Large intestine (tissue), 3 donors: ENCODE measurements around the gene CCNE1. TPM values are rescaled to one million over a fixed set of nuclear protein-coding genes. Genes with fewer than 3 reads are reported as not detected.

Experiments
- DNase-seq, 2 donors: peaks; one replicate each; pipeline versions ENCODE4 v3.0.0 to v3.0.0-alpha.2; 2013
- H3K27ac ChIP-seq: one replicate; pipeline ENCODE4 v1.5.1; 2013; ENCODE audit warnings: low read length
- H3K27me3 ChIP-seq: 2 replicates; pipeline ENCODE4 v1.6.1; 2013; ENCODE audit warnings: low read length; ENCODE audit not compliant: control insufficient read depth, insufficient read depth
- H3K36me3 ChIP-seq: 2 replicates; pipeline ENCODE4 v1.6.1; 2013; ENCODE audit warnings: low read length; ENCODE audit not compliant: control insufficient read depth, insufficient read depth
- H3K4me1 ChIP-seq: one replicate; pipeline ENCODE4 v1.6.1; 2013; ENCODE audit warnings: low read length; ENCODE audit not compliant: control insufficient read depth, insufficient read depth
- H3K4me3 ChIP-seq: one replicate; pipeline ENCODE4 v1.5.1; 2013; ENCODE audit warnings: low read length
- H3K9me3 ChIP-seq: one replicate; pipeline ENCODE4 v1.6.1; 2013; ENCODE audit warnings: mild to moderate bottlenecking, low read depth, low read length, moderate library complexity; ENCODE audit not compliant: control insufficient read depth
- WGBS: methylation state at CpG from one replicate; pipeline ENCODE4 v1.1.5; 2013; ENCODE audit warnings: low lambda C conversion rate; ENCODE audit not compliant: insufficient coverage; 5-methylcytosine and 5-hydroxymethylcytosine counted together
- polyA plus RNA-seq: library from polyadenylated mRNA; unstranded; fragments of 120-200 nt; gene quantifications from one replicate; pipeline ENCODE4 v1.2.1, GENCODE V29; 2013

CCNE1 gene
- polyA plus RNA-seq, 1 donor = 6.4 TPM

- H3K27me3 ChIP-seq = no peaks in the 10 kb centered on the region
- peak overlapping the region; percentile 53 for H3K27ac ChIP-seq
- H3K36me3 ChIP-seq = no peaks in the 10 kb centered on the region
- peaks cover 5% of the 10 kb centered on the region for H3K9me3 ChIP-seq
- H3K4me1 ChIP-seq = peaks cover 34% of the 10 kb centered on the region
- peak overlapping the region; percentile 50 for H3K4me3 ChIP-seq
- DNase-seq = peak; percentile 62 to 83
- no CpG with 5 or more reads among the region's 48 CpGs for WGBS
Measured at GRCh38 chr19:29843180-29844051, 31.6 kb downstream of the CCNE1 start.

DNA sequence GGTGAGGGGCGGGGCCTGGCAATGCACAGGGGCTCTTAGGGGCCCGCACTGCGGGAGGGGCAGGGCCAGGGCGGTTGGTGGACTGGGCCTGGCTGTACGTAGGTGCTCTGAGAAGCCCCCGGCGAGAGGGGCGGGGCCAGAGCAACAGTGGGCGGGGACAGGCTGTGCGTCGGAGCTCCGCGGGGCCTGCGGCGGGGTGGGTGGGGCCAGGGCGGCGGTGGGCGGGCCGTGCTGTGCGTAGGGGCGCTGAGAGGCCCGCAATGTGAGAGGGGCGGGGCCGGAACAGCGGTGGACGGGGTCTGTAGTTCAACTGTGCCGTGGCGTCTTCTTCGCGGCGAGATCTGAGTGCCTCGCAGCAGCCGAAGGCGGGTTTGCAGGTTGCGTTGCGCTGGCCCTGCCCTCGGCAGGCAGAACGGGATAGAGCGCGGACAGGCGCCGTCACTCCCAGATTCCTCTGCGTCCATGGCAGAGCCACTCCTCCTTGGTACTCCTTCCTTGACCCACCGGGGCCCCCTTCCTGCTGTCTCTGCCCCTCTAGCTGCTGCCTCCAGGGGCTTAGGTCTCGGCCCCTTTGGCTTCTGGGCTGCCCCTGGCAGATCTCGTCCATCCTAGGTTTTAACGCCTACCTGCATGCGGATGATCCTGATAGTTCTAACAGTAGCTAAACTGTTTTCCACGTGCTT, 33.2 kb downstream of the CCNE1 start:
- Histone ChIP-seq H3K27me3 (no peaks in the 10 kb centered on the region), H3K27ac (peak overlapping the region; percentile 99), H3K4me1 (peaks cover 45% of the 10 kb centered on the region), H3K4me3 (peak overlapping the region; percentile 77), H3K9me3 (peaks cover 5% of the 10 kb centered on the region), H3K36me3 (no peaks in the 10 kb centered on the region)
- no CpG with 5 or more reads among the region's 49 CpGs for WGBS
- DNase-seq = peak; percentile 97 to 98

- Histone ChIP-seq H3K27me3 (no peaks in the 10 kb centered on the region), H3K4me3 (peak overlapping the region; percentile 77), H3K4me1 (peaks cover 45% of the 10 kb centered on the region), H3K36me3 (no peaks in the 10 kb centered on the region), H3K9me3 (peaks cover 5% of the 10 kb centered on the region), H3K27ac (peak overlapping the region; percentile 99)
- WGBS = no CpG with 5 or more reads among the region's 22 CpGs
- DNase-seq = peak in 1 of 2 donors; percentile 33
Measured at GRCh38 chr19:29845574-29846176, 33.9 kb downstream of the CCNE1 start.

DNA sequence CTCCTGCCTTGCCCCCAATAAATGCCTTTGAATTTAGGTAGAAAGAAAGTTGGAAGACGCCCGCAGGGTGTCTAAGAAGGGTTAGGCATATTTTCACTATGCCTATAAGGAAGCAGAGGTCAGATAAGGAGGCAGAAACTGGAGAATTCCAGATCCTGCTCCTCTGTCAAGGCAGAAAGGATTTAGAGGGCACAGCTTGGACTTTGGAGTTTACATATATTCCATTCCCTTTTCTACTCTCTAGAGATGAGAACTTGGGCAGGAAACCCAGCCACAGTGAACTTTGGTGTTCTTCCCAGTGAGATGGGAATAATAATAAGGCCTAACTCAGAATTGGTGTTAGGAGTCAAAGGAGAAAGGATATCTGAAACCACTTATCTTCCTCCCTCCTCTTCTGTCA, 37.4 kb downstream of the CCNE1 start:
- H3K27me3 ChIP-seq = no peaks in the 10 kb centered on the region
- H3K36me3 ChIP-seq = no peaks in the 10 kb centered on the region
- H3K4me3 ChIP-seq = no peak overlapping the region
- H3K9me3 ChIP-seq = no peaks in the 10 kb centered on the region
- peak overlapping the region; percentile 48 for H3K27ac ChIP-seq
- no CpG with 5 or more reads among the region's 2 CpGs for WGBS
- peaks cover 11% of the 10 kb centered on the region for H3K4me1 ChIP-seq
- DNase-seq = peak in 1 of 2 donors; percentile 66

- Histone ChIP-seq H3K27me3 (no peaks in the 10 kb centered on the region), H3K9me3 (no peaks in the 10 kb centered on the region), H3K36me3 (no peaks in the 10 kb centered on the region), H3K27ac (no peak overlapping the region), H3K4me3 (no peak overlapping the region), H3K4me1 (peaks cover 11% of the 10 kb centered on the region)
- DNase-seq = no peak
- no CpG with 5 or more reads among the region's 2 CpGs for WGBS
Measured at GRCh38 chr19:29850482-29850881, 38.7 kb downstream of the CCNE1 start.

DNA sequence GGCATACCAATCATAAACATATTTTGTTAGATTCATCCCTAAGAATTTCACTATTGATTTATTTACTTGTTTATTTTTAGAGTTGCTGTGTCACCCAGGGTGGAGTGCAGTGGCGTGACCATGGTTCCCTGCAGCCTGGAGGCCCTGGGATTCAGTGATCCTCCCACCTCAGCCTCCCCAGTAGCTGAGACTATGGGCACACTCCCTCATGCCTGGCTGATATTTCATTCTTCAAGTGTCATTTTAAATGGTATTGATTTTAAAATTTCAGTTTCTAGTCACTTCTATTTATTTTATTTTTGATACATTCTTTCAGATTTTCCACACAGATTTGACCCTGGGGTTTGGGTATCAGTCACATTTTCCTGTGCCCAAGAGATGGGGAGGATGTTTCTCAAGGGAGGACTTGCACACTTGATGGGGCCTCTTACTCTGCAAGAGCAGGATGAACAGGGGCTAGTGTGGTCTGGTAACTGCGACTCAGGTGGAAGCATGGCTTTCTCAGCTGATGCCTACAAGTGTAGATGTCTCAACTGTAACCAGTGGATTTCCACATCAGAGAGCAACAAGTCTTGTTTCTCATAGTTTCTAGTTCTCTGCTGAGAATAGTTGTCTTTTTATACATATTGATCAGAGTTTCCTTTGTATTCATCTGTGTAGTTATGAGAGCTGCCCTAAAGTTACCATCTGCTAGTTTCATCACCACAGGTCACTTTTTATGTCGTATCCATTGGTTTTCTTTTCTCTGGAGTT, 40.2 kb downstream of the CCNE1 start:
- DNase-seq = no peak
- no peaks in the 10 kb centered on the region for H3K9me3 ChIP-seq
- no peaks in the 10 kb centered on the region for H3K27me3 ChIP-seq
- no peak overlapping the region for H3K4me3 ChIP-seq
- no peak overlapping the region for H3K27ac ChIP-seq
- H3K36me3 ChIP-seq = no peaks in the 10 kb centered on the region
- H3K4me1 ChIP-seq = peaks cover 11% of the 10 kb centered on the region
- WGBS = no CpG with 5 or more reads among the region's 3 CpGs

DNA sequence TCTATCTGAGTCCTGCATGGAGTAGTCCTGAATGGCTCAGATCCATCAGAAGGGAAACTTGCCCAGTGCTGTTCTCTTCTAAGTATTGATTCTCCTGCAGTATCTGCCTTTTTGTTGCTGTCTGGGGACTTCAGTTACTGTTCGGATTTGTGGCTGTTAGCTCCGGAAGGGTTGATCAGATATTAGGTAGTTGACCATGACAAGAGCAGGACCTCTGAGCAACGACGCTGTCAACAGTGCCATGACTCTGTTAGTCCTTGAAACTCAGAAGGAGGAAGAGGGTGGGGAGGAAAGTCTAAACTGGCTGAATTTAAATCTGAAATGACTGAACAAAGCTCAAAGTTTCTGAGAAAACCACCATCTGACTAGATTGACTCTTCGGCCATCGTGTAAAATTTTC, 42.2 kb downstream of the CCNE1 start:
- DNase-seq = no peak
- Histone ChIP-seq H3K9me3 (no peaks in the 10 kb centered on the region), H3K4me3 (no peak overlapping the region), H3K36me3 (no peaks in the 10 kb centered on the region), H3K27ac (no peak overlapping the region), H3K27me3 (no peaks in the 10 kb centered on the region), H3K4me1 (peaks cover 8% of the 10 kb centered on the region)
- no CpG with 5 or more reads among the region's 6 CpGs for WGBS

GRCh38 chr19:29855087-29855486, 43.3 kb downstream of the CCNE1 start:
- WGBS = no CpG with 5 or more reads among the region's 4 CpGs
- Histone ChIP-seq H3K4me1 (no peaks in the 10 kb centered on the region), H3K4me3 (no peak overlapping the region), H3K9me3 (no peaks in the 10 kb centered on the region), H3K36me3 (no peaks in the 10 kb centered on the region), H3K27me3 (no peaks in the 10 kb centered on the region), H3K27ac (no peak overlapping the region)
- no peak for DNase-seq

DNA sequence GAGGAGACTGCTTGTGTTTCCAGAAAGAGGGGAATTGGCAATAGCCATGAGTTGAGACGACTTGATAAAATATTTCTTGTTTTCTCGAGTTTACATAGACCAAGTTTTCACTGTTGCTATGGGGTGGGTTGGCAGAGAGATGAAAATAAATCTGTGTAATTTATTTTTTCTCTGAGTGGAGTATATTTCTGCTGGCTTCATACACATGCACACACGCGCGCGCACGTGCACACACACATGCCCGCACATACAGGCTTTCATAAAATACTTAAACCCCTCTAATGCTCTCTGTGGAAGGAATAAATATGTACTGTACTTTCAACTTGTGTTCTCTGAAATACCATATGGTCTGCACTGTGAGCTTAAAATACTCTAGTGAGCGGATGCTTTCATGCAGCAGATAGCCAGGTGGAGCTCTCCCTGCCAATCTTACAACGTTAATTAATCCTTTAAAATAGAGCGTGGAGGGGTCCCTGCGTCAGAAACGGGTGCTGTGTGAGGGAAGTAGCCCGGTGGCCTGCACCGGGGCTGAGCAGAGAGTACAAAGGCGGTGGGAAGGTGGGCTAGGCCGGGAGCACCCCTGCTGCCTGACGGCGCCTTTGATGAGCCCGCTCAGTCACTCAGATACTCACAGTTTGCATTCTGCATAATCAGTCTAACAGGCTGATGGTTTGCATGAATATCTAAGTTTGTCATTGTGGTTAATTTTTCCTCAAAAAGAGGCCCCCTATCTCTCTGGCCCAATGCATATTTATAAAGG, 44.1 kb downstream of the CCNE1 start:
- no peaks in the 10 kb centered on the region for H3K9me3 ChIP-seq
- no peaks in the 10 kb centered on the region for H3K36me3 ChIP-seq
- no peak for DNase-seq
- no peak overlapping the region for H3K27ac ChIP-seq
- H3K4me3 ChIP-seq = no peak overlapping the region
- no peaks in the 10 kb centered on the region for H3K27me3 ChIP-seq
- no peaks in the 10 kb centered on the region for H3K4me1 ChIP-seq
- 50% methylated on average over 2 of the region's 20 CpGs for WGBS
